Retina (tissue), 1 donor: ENCODE results near the gene GSG1L.
A peak's percentile ranks its signal among the peaks of the same experiment; 100 is the strongest.
"Not testable (repeated sequence)": the region's sequence is repeated elsewhere in the genome, so short reads cannot be mapped to it uniquely, and the experiment has no call there.

Experiments
- DNase-seq: peaks from one replicate; pipeline ENCODE4 v3.0.0-alpha.2; 2016

The GSG1L gene

GRCh38 chr16:27883576-27883975 is 179.9 kb downstream of the GSG1L start:
- no peak for DNase-seq

DNA sequence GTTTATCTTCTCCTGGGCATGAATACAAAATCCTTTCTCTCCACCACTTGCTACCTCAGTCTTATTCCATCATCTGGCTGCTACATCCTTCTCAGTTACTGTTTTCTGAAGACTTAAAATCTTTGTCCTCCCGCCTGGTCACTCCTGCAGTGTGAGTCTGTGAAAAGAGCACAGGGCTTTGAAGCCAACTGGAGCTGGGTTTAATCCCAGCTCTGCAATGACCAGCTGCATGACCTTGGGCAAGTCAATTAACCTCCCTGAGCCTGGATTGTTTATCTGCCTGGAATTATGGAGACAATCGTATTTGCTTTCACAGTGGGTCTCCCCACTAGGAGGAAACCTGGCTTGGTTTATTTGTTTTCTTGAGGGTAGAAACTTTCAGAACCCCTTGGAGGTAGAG is 183.2 kb downstream of the GSG1L start:
- no peak for DNase-seq

- DNase-seq, result no peak
Observed at GRCh38 chr16:27879601-27880247, 183.8 kb downstream of the GSG1L start.

GRCh38 chr16:27872627-27873026 is 190.9 kb downstream of the GSG1L start:
- DNase-seq, result not testable (repeated sequence)

DNA sequence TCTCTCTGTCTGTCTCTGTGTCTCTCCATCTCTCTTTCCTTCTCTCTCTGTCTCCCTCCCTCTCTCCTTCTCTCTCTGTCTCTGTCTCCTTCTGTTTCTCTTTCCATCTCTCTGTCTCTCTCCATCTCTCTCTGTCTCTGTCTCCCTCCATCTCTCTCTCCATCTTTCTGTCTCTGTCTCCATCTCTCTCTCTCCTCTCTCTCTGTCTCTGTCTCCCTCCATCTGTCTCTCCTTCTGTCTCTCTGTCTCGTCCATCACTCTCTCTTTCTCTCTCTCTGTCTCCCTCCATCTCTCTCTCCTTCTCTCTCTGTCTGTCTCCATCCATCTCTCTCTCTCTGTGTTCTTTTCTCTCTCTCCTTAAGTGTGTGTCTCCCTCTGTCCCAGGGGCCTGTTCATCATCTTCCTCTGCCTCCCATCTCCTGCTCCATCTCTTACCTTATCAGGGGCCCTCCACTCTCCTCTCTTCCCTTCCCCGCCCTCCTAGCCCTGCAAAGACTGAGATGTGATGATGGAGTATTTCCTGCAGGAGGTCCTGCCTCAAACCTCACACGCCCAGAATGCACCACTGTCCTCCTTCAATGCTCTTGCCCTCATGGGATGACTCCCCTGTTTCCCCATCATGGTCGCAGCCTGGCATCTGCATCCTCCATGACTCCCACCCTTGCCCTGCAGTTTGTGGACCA is 193.3 kb downstream of the GSG1L start:
- no peak for DNase-seq

DNA sequence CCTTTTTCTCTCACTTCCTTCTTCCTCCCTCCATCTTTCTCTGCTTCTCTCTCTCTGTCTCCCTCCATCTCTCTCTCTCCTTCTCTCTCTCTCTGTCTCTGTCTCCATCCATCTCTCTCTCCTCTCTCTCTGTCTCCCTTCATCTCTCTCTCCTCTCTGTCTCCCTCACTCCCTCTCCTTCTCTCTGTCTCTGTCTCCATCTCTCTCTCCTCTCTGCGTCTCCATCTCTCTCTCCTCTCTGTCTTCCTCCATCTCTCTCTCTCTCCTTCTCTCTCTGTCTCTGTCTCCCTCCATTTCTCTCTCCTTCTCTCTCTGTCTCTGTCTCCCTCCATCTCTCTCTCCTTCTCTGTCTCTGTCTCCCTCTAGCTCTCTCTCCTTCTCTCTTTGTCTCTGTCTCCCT is 194.1 kb downstream of the GSG1L start:
- DNase-seq, result no peak

DNA sequence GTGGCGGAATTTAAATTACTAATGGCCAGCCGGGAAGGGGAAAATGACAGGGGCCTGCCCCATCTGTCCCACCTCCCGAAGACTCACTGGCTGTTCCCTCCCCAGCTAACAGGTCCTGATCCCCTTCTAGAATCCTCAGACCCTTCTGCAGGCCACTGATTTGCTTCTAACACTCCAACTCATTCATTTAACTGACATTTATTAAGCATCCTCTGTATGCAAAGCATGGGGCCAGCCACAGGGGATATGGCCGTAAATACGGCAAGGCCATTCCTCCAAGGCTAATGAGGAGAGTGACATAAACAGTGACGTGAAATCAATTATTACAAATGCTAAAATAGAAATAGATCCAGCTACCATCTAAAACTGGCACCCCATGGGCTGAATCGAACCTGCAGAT is 195.3 kb downstream of the GSG1L start:
- no peak for DNase-seq

GRCh38 chr16:27867122-27868110 is 196.1 kb downstream of the GSG1L start:
- DNase-seq, result no peak

DNA sequence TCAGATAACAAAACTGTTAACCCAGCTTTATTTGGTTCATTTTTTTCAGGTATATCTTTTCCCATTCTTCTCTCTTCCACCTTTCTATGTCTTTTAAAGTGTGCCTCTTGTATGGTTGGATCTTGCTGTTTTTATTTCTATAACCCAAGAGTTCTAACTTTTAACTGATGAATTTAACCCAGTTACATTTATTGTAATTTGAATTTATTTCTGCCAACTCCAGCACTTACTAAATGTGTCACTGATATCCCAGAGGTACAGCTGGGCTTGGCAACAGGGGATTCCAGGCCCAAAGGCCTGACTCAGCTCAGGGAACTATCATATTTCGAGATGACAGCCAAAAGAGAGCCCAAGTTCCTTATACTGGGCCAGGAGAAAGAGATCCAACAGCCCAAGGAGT is 200.1 kb downstream of the GSG1L start:
- DNase-seq, result no peak

DNA sequence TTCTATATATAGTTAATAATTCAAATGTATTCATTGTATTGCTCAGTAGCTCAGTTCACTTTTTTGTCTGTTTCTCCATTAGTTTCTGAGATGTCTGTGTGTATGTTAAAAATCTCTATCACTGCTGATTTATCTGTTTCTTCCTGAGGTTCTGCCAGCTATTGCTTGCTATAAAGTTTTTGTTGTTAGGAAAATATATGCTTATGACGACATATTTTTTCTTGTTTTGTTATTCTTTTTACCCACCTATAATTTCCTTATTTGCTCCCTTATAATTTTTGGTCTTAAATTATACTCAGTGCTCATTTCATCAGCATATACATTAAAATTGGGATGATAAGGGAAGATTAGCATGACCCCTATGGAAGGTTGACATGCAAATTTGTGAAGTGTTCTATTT is 200.6 kb downstream of the GSG1L start:
- DNase-seq, result no peak

DNA sequence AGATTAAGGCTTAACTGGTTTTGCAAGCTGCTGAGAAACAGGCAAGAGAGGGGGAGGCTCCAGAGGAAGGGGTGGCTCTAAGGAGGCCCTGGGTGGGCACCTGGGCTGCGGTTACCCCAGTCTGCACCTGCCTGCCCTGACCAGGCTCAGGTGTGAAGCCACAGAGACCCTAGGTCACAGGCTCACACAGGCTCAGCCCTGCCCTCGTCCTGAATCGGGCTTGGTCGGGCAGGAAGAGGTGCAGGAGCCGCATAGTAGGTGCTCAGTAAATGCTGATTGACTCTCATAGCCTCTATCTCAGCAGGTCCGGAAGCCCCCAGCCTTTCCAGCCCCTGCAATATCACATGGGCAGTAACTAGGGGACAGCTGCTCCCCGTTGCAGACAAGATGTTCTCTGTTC is 203.4 kb downstream of the GSG1L start:
- DNase-seq, result no peak

DNA sequence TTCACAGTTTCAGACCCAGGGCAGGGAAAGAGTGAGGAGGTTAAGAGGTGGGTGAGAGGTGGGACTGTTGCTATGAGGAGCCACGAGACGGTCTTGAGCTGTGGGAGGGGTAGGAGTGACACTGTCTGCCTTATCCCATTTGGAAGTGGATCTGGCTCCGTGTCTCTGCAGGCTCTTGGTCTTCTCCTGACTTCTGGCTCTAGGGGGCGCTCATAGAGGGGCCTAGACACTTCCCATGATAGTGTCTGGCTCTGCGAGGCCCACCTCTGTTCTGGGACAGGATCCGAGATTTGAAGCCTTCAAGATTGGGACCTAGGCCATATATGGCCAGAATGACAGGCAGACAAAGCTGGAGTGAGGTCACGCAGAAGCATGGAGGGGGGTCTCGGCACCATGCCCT is 204.5 kb downstream of the GSG1L start:
- no peak for DNase-seq

- no peak for DNase-seq
Observed at GRCh38 chr16:27853651-27854050, 209.9 kb downstream of the GSG1L start.

- no peak for DNase-seq
Observed at GRCh38 chr16:27853101-27853500, 210.4 kb downstream of the GSG1L start.

- no peak for DNase-seq
Observed at GRCh38 chr16:27852681-27853080, 210.8 kb downstream of the GSG1L start.

DNA sequence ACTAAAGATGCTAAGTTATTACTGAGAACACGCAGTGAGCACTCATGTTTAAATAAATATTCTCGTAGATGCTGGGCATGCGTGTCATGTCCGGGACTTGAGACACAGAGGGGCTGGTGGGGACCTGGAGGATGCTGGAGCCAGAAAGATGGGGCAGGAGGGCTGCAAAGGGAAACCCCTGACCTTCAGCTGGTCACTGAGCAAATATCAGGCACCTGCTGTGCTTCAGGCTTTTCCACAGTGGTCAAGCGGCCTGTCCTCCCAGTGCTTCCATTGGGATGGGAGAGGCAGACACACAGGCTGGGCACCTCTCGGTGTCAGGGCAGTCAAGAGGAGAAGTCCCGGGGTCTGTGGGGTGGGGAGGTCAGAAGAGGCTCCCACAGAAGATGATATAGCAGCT is 211.4 kb downstream of the GSG1L start:
- DNase-seq, result no peak

GRCh38 chr16:27851586-27851985 is 211.9 kb downstream of the GSG1L start:
- DNase-seq, result no peak

GRCh38 chr16:27849621-27850020 is 213.9 kb downstream of the GSG1L start:
- no peak for DNase-seq

GRCh38 chr16:27847030-27847550 is 216.4 kb downstream of the GSG1L start:
- peak; percentile 34 for DNase-seq

DNA sequence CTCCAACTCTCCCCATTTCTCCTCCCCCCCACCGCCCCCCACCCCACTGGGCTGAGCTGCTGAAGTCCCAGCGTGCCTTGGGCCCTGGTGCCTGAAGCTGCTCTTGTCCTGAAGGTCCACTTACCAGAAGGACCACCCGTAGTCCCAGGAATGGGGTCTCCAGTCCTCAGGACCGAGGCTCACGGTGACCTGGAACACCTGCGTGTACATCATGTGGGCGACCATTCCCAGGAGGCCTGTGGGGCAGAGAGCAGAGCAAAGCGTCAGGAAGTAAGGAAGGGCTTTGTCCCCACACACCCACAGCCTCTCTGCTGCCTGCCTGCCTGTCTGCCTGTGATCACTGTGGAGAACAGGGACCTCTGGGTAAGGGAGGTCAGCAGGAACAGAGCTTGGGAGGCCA is 218.7 kb downstream of the GSG1L start:
- no peak for DNase-seq

DNA sequence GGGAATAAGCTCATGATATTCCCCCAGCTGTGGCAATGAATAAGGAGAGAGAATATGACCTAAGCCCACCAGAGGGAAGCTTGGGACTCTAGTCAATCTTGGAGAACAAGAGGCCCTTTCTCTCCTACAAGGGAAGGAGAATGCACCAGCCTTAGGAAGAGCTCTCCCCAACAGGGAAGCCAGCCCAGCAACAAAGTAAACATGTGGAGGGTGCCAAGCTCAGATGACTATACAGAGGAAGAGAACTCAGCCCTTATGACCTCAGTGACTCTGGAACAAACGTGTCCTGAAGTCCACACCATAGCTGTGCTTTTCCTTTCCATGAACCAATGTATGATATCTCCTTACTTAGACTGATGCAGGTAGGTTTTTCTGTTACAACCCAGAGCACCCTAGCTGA is 219.7 kb downstream of the GSG1L start:
- no peak for DNase-seq

GRCh38 chr16:27841911-27842310 is 221.6 kb downstream of the GSG1L start:
- DNase-seq, result no peak

GRCh38 chr16:27841061-27841801 is 222.3 kb downstream of the GSG1L start:
- DNase-seq, result no peak
